ENCODE data around the gene DLST.

Gene DLST

DNA sequence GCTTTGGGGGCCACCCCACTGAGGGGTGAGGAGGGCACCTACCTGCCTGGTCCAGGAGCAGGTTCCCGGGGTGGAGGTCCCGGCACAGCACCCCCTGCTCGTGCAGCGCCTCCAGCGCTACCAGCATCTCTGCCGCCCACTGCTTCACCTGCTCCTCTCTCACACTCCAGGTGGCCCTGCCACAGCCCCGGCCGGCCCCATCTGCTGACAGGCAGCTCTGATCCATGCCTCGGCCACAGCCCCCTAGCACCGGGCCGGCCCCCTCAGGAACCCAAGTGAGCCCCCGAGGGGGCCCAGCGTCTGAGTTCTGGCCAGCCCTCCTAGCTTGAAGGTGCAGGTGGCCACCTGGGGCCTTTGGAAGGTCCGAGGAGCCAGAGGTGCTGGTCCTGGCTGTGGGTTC is 27.8 kb downstream of the DLST start:
- Histone ChIP-seq H4K8ac (ENCODE audit: low read depth, low read length) (no peak overlapping the region), H3K36me3 (ENCODE audit: control insufficient read depth in 1 of 2, insufficient read depth in 2 of 2, low read length in 2 of 2) (peaks cover 6 to 15% of the 10 kb centered on the region in 2 experiments), H3K4me3 (ENCODE audit: low read depth, low read length) (no peak overlapping the region), H3K23ac (ENCODE audit: low read length) (no peak overlapping the region), H4K12ac (ENCODE audit: low read depth, low read length) (no peak overlapping the region), H2BK12ac (ENCODE audit: low read length) (no peak overlapping the region), H3K27ac (ENCODE audit: low read depth, low read length) (no peak overlapping the region), H3K9ac (ENCODE audit: low read length) (no peak overlapping the region), H2AK5ac (ENCODE audit: low read length) (no peak overlapping the region), H3K4me1 (ENCODE audit: control insufficient read depth in 1 of 2, insufficient read depth in 2 of 2, low read length in 2 of 2) (no peaks in the 10 kb centered on the region), H3K27me3 (ENCODE audit: insufficient read depth, low read length) (no peaks in the 10 kb centered on the region), H3K79me1 (ENCODE audit: low read length) (no peaks in the 10 kb centered on the region), H2BK120ac (ENCODE audit: insufficient read depth, low read length, poor library complexity) (no peak overlapping the region), H3K14ac (ENCODE audit: low read length) (no peak overlapping the region), H3K18ac (ENCODE audit: low read length) (no peak overlapping the region), H2AFZ (ENCODE audit: insufficient read depth, low read length, poor library complexity) (no peak overlapping the region), H3K4me2 (ENCODE audit: low read length) (no peak overlapping the region), H3K4ac (ENCODE audit: low read depth, low read length) (no peak overlapping the region), H3K9me3 (ENCODE audit: insufficient read depth, low read depth, low read length) (no peaks in the 10 kb centered on the region), H2BK5ac (ENCODE audit: low read depth, low read length, poor library complexity) (no peak overlapping the region), H4K91ac (ENCODE audit: low read depth, low read length) (no peak overlapping the region), H3K79me2 (ENCODE audit: control insufficient read depth, insufficient read depth, low read length, poor library complexity) (no peaks in the 10 kb centered on the region)
- no CpG with 5 or more reads among the region's 14 CpGs for WGBS (ENCODE audit: extremely low coverage, insufficient coverage, insufficient read length)
- DNase-seq = no peak

DNA sequence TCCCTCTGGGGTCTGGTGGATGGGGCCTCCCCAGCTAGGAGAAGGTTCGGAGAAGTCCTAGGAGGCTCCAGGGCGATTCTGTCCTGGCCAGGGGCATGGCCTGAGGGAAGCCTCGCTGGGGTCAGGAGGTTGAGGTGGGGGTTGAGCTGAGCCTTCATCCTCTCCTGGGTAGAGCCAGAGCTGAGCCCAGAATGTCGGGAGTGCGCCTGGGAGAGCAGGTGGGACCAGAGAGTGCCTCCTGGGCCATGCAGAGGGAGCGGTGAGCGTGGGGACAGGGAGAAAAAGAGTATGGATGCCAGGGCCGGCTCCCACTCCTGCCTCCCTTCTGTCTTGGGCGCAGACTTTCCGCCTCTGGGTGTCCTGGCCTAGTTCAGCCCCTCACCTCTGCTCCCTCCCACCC is 28.2 kb downstream of the DLST start:
- no peak overlapping the region for H3K23ac ChIP-seq (ENCODE audit: low read length)
- no peak overlapping the region for H2BK120ac ChIP-seq (ENCODE audit: insufficient read depth, low read length, poor library complexity)
- no peak for DNase-seq
- H2AFZ ChIP-seq (ENCODE audit: insufficient read depth, low read length, poor library complexity) = no peak overlapping the region
- no peak overlapping the region for H3K9ac ChIP-seq (ENCODE audit: low read length)
- H3K14ac ChIP-seq (ENCODE audit: low read length) = no peak overlapping the region
- no peaks in the 10 kb centered on the region for H3K79me1 ChIP-seq (ENCODE audit: low read length)
- H3K9me3 ChIP-seq (ENCODE audit: insufficient read depth, low read depth, low read length) = no peaks in the 10 kb centered on the region
- no peak overlapping the region for H2BK5ac ChIP-seq (ENCODE audit: low read depth, low read length, poor library complexity)
- no CpG with 5 or more reads among the region's 10 CpGs for WGBS (ENCODE audit: extremely low coverage, insufficient coverage, insufficient read length)
- no peak overlapping the region for H4K12ac ChIP-seq (ENCODE audit: low read depth, low read length)
- H4K91ac ChIP-seq (ENCODE audit: low read depth, low read length) = no peak overlapping the region
- no peaks in the 10 kb centered on the region for H3K27me3 ChIP-seq (ENCODE audit: insufficient read depth, low read length)
- H3K4me1 ChIP-seq (ENCODE audit: control insufficient read depth in 1 of 2, insufficient read depth in 2 of 2, low read length in 2 of 2) = no peaks in the 10 kb centered on the region
- H3K79me2 ChIP-seq (ENCODE audit: control insufficient read depth, insufficient read depth, low read length, poor library complexity) = no peaks in the 10 kb centered on the region
- H4K8ac ChIP-seq (ENCODE audit: low read depth, low read length) = no peak overlapping the region
- H2BK12ac ChIP-seq (ENCODE audit: low read length) = no peak overlapping the region
- H3K4me2 ChIP-seq (ENCODE audit: low read length) = no peak overlapping the region
- H3K36me3 ChIP-seq (ENCODE audit: control insufficient read depth in 1 of 2, insufficient read depth in 2 of 2, low read length in 2 of 2) = peaks cover 6 to 12% of the 10 kb centered on the region in 2 experiments
- H3K27ac ChIP-seq (ENCODE audit: low read depth, low read length) = no peak overlapping the region
- H3K4me3 ChIP-seq (ENCODE audit: low read depth, low read length) = no peak overlapping the region
- no peak overlapping the region for H2AK5ac ChIP-seq (ENCODE audit: low read length)
- H3K4ac ChIP-seq (ENCODE audit: low read depth, low read length) = no peak overlapping the region
- H3K18ac ChIP-seq (ENCODE audit: low read length) = no peak overlapping the region

DNA sequence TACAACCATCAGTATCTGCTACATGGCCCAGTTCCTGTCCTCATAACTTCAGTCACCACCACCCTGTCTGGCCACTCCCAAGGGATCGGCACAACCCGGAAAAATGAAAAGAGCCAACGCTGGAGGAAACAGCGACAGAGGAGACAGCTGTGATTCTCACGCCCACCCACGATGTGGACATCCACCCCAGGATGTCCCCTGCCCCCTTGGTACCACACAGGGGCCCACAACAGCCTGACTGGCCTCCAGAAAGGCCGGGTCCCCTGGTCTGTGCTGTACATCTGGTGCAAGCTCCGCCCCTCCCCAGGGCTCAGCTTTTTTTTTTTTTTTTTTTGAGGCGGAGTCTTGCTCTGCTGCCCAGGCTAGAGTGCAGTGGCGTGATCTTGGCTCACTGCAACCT is 28.8 kb downstream of the DLST start:
- H4K91ac ChIP-seq (ENCODE audit: low read depth, low read length) = no peak overlapping the region
- WGBS (ENCODE audit: extremely low coverage, insufficient coverage, insufficient read length) = no CpG with 5 or more reads among the region's 10 CpGs
- no peak overlapping the region for H3K14ac ChIP-seq (ENCODE audit: low read length)
- no peak overlapping the region for H4K12ac ChIP-seq (ENCODE audit: low read depth, low read length)
- no peak overlapping the region for H2AFZ ChIP-seq (ENCODE audit: insufficient read depth, low read length, poor library complexity)
- no peak overlapping the region for H4K8ac ChIP-seq (ENCODE audit: low read depth, low read length)
- no peak overlapping the region for H3K9ac ChIP-seq (ENCODE audit: low read length)
- H2BK5ac ChIP-seq (ENCODE audit: low read depth, low read length, poor library complexity) = no peak overlapping the region
- no peaks in the 10 kb centered on the region for H3K27me3 ChIP-seq (ENCODE audit: insufficient read depth, low read length)
- H3K4me1 ChIP-seq (ENCODE audit: control insufficient read depth in 1 of 2, insufficient read depth in 2 of 2, low read length in 2 of 2) = no peaks in the 10 kb centered on the region
- no peak overlapping the region for H3K4me3 ChIP-seq (ENCODE audit: low read depth, low read length)
- no peak overlapping the region for H3K18ac ChIP-seq (ENCODE audit: low read length)
- H3K23ac ChIP-seq (ENCODE audit: low read length) = no peak overlapping the region
- no peak overlapping the region for H2BK120ac ChIP-seq (ENCODE audit: insufficient read depth, low read length, poor library complexity)
- H3K79me2 ChIP-seq (ENCODE audit: control insufficient read depth, insufficient read depth, low read length, poor library complexity) = no peaks in the 10 kb centered on the region
- H3K36me3 ChIP-seq (ENCODE audit: control insufficient read depth in 1 of 2, insufficient read depth in 2 of 2, low read length in 2 of 2) = peaks cover 6% of the 10 kb centered on the region in 2 experiments
- no peak overlapping the region for H3K27ac ChIP-seq (ENCODE audit: low read depth, low read length)
- H3K4ac ChIP-seq (ENCODE audit: low read depth, low read length) = no peak overlapping the region
- H3K79me1 ChIP-seq (ENCODE audit: low read length) = no peaks in the 10 kb centered on the region
- H3K4me2 ChIP-seq (ENCODE audit: low read length) = no peak overlapping the region
- no peaks in the 10 kb centered on the region for H3K9me3 ChIP-seq (ENCODE audit: insufficient read depth, low read depth, low read length)
- H2AK5ac ChIP-seq (ENCODE audit: low read length) = no peak overlapping the region
- no peak overlapping the region for H2BK12ac ChIP-seq (ENCODE audit: low read length)
- peak in 1 of 2 donors; percentile 38 for DNase-seq

DNA sequence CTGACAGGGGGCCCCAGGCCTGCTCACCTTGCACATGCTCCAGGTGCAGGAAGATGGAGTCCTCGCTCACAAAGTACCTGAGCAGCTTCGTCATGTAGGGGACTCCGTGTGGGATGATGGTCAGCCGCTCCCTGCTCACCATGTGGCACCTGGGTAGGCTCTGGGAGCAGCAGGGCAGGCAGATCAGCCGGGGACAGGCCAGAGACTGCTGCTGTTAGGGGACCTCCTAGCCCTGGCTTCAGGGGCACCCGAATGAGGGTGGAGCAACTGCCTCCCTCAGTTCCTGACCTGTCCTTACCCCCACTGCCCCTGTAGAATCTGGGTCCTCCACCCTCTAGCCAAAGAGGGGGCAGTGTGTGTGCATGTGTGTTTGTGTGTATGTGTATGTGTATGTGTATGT is 29.5 kb downstream of the DLST start:
- Histone ChIP-seq H2BK12ac (ENCODE audit: low read length) (peak overlapping the region; percentile 34), H3K14ac (ENCODE audit: low read length) (no peak overlapping the region), H4K12ac (ENCODE audit: low read depth, low read length) (no peak overlapping the region), H2BK5ac (ENCODE audit: low read depth, low read length, poor library complexity) (no peak overlapping the region), H2AK5ac (ENCODE audit: low read length) (no peak overlapping the region), H3K79me2 (ENCODE audit: control insufficient read depth, insufficient read depth, low read length, poor library complexity) (no peaks in the 10 kb centered on the region), H3K4me3 (ENCODE audit: low read depth, low read length) (no peak overlapping the region), H3K27me3 (ENCODE audit: insufficient read depth, low read length) (no peaks in the 10 kb centered on the region), H4K8ac (ENCODE audit: low read depth, low read length) (no peak overlapping the region), H3K9me3 (ENCODE audit: insufficient read depth, low read depth, low read length) (no peaks in the 10 kb centered on the region), H3K4me2 (ENCODE audit: low read length) (no peak overlapping the region), H3K9ac (ENCODE audit: low read length) (no peak overlapping the region), H3K4me1 (ENCODE audit: control insufficient read depth in 1 of 2, insufficient read depth in 2 of 2, low read length in 2 of 2) (no peaks in the 10 kb centered on the region), H4K91ac (ENCODE audit: low read depth, low read length) (no peak overlapping the region), H3K18ac (ENCODE audit: low read length) (no peak overlapping the region), H3K79me1 (ENCODE audit: low read length) (no peaks in the 10 kb centered on the region), H2BK120ac (ENCODE audit: insufficient read depth, low read length, poor library complexity) (no peak overlapping the region), H3K4ac (ENCODE audit: low read depth, low read length) (no peak overlapping the region), H3K23ac (ENCODE audit: low read length) (no peak overlapping the region), H2AFZ (ENCODE audit: insufficient read depth, low read length, poor library complexity) (no peak overlapping the region), H3K36me3 (ENCODE audit: control insufficient read depth in 1 of 2, insufficient read depth in 2 of 2, low read length in 2 of 2) (peaks cover 6% of the 10 kb centered on the region in 2 experiments), H3K27ac (ENCODE audit: low read depth, low read length) (no peak overlapping the region)
- WGBS (ENCODE audit: extremely low coverage, insufficient coverage, insufficient read length) = no CpG with 5 or more reads among the region's 6 CpGs
- DNase-seq = no peak
